ENCODE results near the gene PI4KA.

The PI4KA gene

GRCh38 chr22:20881869-20882815 lies 23.5 kb upstream of the PI4KA start:
- DNase-seq: no peak

DNA sequence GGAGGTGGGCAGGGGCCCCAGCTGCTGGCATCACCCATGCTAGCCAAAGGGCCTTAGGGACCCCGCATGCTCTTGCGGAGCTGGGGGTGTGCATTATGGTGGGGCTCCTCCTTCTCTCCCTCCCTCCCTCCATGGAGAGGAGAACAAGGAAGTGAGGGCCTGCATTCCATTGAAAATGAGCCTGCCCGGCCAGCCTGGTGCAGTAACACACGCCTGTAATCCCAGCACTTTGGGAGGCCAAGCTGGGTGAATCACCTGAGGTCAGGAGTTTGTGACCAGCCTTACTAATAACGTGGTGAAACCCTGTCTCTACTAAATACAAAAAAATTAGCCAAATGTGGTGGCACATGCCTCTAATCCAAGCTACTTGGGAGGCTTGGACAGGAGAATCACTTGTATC lies 22.6 kb upstream of the PI4KA start:
- no peak for DNase-seq

DNA sequence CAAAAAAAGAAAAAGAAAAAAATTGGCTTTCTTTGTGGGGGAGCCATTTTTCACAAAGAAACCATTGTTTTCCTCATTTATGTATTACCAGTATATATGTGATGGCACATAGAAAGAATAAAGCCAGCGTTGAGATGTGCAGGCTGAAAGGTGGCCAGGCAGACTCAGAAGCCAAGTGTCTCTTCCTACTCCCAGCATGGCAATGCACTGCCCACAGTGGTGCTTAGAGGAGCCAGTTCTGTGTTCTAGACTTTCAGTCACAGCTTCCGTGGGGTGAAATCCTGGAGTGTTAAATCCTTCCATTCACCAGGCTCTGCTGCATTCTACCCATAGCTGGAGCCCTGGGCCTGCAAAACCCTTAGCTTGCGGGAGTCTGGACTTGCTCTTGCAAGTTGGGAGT lies 19.1 kb upstream of the PI4KA start:
- DNase-seq: no peak

DNA sequence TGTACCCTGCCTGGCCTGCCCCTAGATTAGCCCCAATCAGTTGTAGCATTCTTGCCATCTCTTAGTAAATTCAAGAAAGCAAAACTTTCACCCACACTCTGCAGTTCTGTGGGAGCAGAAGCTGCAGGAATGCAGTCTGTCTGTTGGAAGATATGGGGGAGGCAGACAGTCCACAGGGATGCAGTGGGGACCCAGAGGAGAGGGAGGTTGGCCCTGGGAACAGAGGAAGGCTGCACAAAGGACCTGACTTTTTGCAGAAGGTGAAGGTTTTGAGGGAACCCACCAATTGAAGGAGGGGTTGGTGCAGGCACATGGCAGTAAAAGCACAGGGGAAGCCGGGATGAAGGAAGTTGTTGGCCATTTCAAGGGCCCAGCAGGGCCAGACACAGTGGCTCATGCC lies 16.7 kb upstream of the PI4KA start:
- DNase-seq: no peak

GRCh38 chr22:20873214-20873613 lies 14.6 kb upstream of the PI4KA start:
- no peak for DNase-seq

DNA sequence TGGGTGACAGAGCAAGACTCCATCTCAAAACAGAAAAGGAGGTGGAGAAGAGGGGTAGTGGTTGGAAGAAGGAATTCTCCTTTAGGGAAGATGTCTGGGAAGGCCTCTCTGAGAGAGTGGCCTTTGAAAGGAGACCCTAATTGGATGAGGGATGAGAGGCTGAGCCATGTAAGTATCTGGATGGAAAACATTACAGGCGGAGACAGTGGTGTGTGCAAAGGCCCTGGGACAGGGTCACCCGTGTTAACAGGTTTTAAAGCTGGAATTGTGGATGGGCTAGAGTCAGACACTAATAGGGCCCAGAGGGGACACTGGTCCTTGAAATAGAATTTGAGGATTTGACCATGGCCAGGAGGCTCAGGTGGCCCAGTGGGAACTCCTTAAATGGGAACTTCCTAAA lies 10.6 kb upstream of the PI4KA start:
- DNase-seq: no peak

DNA sequence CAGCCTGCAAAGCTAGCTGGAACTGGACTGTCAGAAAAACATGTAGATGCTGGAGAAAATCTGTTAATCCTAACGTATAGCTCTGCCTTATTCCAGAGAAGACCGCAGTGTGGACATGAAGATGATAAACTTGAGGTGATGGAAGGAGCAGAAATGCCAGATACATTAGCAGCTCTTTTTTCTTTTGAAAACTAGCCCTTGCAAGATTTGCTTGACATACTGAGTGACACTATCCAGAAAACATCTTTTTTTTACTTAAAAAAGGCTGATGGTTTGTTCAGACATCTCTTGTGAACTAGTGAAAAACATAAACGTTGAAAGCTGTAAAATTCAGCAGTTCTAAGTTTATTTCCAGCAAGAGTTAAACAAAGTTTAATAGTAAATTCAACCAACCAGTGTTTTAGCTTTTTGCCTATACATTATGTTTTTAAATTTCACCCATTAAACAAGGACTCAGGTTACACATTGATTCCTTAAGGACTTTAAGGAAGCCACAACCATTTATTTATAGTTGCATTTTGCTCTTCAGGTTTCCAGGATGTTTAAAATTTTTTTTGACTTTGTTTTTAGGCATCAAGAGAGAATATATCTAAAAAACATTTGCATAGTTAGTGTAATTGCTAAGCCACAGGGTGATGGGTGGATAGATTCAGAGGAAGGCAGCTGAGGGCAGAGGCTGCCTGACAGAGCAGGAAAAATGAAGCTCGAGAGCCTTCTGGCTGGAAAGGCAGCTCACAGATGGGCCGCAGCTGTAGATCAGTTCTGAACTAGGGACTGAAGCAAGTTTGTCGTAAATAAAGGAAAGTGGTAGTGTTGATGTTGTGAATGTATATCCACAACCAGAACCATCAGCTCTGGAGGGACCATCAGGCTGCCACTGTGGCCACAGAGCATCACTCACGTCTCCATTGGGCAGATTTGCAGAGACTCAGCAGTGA lies 9.7 kb upstream of the PI4KA start:
- DNase-seq: no peak

DNA sequence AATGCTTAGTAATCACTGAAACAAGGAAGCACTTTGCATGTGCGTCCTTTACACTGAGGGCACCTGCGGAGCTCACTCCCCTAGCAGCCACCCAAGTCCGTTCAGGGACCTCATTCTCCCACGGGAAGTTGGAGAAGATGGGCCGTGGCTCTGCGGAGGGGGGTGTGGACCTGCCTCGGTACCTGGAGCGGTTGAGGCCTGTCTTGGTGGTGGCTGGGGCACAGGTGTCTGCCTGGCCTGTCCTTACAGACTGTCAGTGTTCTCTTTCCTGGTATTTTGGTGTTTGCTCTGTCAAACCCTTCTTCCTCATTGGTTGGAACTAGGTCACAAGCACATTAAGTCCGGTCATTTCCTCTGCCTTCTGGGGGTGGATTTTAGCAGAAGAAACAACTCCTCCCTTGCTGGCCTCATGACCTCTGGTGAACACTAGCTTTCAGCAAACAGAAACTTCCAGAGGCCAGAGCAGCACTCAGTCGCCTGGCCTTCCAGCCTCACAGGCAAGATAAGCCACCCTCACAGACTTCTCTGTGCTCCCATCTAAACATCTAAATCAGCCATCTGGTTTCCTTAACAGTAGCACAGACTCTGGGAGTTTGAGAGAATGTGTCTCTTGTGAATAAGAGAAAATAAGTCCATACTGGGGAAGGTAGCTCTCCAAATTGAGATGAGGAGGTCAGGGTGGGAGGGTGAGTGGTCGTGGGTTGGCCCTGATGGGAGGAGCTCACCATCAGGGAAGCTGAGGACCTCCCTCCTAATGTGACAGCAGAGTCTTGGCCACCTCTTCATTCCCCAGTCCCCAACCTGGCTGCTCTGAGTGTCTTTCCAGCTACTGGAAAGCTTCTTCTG lies 8.8 kb upstream of the PI4KA start:
- peak; percentile 31 for DNase-seq

DNA sequence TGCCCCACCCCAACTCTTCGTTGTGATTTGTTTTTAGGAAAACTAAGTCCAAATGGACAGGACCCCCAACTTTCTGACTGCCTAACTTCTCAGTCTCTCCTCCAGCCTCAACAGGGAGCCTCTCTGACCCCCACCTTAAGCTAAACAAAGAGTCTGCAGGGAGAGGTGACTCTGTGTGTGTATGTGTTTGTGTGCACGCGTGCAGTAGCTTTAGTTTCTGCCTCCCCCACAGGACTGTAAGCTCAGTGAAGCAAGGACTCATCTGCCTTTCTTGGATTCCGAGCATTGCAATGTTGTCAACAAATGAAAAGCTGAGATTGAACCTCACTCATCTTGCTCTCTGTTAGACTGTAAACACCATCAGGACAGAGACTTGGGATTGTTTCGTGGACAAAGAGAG lies 8.1 kb upstream of the PI4KA start:
- DNase-seq: no peak

DNA sequence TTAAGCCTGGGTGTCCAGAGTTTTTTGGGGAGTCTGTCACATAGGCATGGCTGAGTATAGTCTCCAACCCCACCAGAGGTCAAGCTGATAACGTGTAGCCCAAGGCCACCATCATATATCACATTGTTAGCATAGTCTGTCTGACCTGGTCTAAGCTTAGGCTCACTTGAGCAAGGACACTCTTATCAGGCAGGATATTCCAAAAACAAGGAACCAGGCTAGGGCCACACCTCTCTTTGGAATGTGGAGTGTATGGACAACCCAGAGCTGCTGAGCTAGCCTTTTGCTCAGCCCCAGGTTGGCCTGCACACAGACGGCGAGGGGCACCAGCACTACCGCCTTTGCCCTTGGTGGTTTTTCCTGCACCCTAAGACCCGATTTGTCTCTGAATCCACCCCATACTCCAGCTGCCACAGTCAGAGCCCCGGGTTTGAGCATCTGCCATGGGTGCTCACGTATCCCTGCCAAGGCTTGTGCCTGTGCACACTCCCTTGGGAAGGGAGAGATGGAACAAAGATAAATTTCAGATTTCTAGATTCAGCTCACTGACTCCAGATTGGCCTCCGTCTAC lies 7.3 kb upstream of the PI4KA start:
- no peak for DNase-seq

GRCh38 chr22:20865331-20865730 lies 6.7 kb upstream of the PI4KA start:
- no peak for DNase-seq

DNA sequence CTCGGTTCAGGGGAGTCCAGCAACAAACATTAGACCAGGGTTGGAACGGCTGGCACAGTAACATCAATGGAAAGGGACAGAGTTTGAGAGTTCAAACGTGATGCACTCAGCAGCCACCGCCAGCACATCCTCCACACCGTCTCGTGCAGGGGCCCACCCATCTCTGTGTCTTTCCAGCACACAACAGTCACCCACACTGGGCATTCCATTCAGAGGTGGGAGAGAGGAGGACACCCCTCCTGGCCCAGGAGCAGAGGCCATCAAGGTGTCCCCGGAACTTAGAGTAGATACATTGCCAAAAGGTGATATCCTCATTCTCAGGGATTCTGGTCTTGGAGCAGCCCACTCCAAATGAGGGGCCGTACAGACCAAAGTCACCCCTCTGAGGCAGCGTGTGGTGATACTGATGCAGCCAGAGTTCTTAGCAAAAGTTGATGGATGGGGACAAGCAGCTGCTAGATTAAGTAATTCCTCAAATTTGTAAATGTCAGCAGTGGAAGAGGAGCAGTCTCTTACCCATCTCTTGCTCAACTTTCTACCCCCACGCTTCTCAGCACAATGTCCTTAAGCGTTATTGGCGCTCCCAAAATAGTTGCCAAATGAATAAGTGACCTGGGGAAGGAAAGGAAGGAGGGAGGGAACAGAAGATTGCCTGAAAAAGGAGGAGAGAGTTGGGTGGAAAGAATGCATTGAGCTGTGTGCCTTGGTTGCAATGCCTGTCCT lies 5.7 kb upstream of the PI4KA start:
- no peak for DNase-seq

DNA sequence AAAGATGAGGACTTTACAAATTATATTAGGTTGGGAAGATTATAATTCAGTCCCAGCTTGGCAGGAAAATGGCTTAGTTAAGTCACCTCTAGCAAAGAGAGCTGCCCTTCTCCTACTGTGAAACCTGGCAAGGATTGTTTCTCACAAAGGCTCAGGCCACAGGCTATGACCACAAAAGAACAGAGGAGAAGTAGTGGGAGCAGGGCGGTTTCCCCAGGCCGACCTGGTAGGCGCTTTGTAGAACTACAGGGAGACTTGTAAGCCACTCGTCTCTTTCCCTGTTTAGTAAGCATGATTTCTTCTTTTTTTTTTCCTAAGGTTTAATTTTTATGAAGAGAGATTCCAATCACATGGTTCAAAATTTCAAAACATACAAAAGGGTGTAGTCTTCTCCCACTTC lies 4.8 kb upstream of the PI4KA start:
- DNase-seq: no peak

DNA sequence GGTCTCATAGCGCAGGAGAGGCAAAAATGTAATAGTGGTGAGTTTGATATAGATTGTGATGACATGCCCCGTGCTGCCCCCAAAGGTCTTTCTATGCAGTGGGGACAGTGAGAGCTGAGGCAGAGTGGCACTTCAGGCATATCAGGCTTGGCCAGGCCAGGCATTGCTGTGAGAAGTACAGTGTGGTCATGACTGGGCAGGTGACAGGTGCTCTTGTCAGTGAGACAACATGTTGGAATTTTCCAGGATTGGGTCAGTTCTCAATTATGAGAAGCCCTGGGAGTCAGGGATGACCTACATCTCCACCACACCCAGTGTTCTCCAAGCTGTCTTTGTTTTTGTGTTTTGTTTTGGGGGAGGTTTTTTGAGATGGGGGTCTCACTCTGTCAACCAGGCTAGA lies 3.9 kb upstream of the PI4KA start:
- DNase-seq: no peak

- no peak for DNase-seq
These were observed 1.0 kb upstream of the PI4KA start for GRCh38 chr22:20859615-20860014.

DNA sequence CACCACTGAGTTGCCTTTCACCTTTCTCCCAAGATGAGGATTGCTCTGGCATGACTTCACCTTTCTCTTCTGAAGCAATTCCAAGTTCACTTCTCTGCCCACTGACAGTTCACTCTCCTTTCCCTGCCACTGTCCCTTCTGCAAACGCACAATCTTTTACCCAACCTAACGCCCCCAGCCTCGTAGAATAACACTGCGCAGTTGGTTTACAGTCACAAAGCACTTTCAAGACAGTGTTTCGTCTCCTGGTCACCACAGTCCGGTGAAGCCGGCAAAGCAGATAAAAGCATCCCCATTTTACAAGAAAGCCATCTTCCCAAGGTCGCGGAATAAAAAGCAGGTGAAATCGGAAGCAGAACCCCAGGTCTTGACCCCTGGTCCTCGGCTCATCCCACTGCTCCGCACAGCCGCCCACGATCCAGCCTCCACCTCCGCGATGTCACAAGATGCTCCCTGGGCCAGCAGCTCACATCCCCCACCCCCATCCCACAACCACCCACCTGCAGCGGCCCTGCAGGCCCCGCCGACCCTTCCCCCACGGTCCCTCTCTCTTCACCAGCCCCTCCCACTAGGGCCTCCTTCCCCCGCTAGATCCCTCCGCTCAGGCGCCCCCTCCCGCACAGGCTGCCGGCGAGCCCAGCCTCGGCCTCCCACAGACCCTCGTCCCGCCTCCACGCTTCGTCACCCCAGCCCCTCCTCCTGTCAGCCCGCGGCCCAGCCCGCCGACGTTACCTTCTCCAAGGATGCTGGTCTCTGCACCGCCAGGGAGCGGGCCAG lies 585 bp downstream of the PI4KA start:
- DNase-seq: peak; percentile 93

DNA sequence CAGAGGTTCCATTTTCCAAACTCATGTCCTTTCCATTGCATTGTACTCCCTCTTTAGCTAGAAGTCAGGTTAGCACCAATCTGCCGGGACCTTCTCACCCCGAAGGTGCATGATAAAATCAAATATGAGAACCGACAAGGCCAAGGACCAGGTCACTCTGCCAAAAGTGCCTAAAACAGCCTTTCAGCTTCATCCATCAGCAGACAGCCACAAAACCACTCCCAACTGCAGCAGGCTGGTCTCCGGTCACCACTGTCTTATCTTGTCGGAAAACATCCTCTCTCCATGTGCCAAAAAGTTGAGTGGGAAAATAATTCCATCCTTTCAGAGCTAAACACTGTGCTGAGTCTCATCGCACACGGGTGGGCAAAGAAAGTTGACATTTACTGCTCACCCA lies 1.4 kb downstream of the PI4KA start:
- DNase-seq: no peak

DNA sequence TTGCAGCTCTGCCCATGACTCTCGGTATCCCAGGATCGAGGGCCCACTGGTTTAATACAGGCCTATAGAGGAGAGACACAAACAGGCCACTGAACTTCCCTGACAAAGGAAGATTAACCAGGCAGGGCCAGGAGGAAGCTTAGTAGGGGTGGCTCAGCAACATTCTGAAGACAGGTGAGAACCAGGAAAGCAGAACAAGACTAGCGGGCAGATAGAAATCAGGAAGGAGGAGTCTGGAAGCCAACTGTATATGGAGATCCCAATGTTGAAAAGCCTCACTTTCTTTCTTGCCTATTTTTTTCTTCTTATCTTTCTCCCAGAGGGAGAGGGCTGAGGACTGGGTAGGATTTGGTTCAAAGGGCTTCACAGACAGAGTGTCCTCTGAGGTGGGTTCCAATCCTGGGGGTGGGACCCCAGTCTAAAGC lies 5.4 kb downstream of the PI4KA start:
- DNase-seq: no peak

DNA sequence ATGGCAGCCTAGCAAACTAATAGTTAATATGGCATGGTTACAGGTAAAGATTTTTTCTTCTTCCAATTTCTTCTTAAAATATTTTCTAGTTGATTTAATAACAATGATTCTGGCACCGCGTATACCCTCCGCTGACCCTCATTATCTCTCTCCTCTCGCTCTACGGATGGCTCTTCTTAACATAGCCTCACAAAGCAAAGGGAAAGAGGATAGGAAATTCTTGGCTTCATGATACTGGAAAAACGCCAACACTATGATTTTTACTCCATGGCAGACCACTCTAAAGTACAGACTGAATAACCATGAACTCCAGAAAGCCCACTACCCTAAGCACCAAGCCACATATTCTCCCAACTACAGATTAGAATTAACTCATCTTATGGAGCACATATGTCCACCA lies 6.1 kb downstream of the PI4KA start:
- DNase-seq: no peak

DNA sequence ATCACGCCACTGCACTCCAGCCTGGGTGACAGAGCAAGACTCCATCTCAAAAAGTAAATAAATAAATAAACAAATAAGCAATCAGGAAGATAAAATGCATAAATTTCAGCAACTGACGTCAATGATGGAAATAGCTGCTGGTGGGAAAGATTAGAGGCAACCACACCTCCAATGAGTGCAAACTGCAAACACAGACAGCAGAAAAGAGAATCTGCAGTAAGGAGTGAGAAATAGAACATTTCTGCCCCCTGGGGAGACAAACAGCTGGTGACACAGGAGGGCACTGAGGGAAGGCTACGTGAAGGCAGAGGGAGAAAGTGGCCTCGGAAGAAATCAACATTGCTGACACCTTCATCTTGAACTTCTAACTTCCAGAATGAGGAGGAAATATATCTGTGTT lies 6.5 kb downstream of the PI4KA start:
- DNase-seq: no peak

GRCh38 chr22:20847318-20847822 lies 11.2 kb downstream of the PI4KA start:
- DNase-seq: no peak

Measured in femur (tissue), 1 donor.